HG03139 (cell line): ENCODE results near the gene ADGRD1.

ENCODE experiments used
- ATAC-seq: cut with Tn5 transposase; IDR thresholded peaks from one replicate; pipeline ENCODE4 v1.9.1; 2021; ENCODE audit not compliant: unreplicated experiment

The ADGRD1 gene

DNA sequence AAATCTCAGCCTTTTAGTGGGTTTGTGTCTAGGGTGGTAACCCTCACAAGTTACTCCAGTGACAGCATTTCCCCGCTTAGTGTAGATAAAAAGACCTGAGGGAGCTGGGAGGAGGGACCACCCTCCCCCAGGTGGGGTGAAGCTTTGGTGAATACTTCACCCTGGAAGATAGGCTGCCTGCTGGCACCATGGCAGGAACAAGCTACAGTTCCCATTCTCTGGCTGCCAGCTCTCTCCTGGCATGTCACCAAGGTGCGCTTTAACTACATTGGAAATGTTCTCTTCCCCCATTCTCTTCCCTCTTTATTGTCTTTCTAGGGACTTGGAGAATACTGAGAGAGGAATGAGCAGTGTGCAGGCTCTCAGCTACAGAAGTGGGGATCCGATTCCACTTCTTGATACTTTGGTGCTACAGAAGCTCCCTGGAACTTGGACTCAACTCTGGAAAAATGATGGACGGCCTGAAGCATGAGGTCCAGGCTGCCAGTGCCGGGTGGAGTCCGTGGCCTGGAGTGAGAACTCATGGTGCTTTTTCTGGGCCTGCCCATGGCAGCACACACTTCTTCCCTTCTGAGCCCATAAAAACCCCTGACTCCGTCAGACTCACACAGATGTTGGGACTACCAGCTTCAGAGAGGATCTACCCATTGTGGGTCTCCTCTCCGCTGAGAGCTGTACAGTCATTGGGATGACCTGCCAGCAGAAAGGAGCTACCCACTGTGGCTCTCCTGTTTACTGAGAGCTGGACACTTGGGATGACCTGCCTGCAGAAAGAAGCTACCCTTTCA lies 198.0 kb downstream of the ADGRD1 start:
- no peak for ATAC-seq

DNA sequence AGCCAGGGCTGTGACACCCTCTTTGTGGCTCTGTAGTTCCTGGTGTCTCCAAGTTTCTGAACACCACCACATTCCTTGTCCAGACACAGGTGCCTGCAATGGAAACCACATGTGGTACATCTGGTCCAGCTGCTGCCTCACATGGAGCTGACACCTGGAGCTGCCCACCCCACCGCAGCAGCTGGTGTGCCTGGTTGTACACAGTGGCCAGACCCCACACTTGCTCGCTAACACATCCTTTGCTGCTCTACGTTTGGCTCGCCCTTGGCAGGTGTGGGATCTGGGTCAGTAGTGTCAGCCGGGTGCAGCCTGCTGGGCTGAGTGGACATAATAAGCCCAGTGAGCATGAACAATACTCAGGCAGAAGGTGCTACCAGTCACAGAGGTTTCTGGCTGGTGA lies 198.9 kb downstream of the ADGRD1 start:
- no peak for ATAC-seq

DNA sequence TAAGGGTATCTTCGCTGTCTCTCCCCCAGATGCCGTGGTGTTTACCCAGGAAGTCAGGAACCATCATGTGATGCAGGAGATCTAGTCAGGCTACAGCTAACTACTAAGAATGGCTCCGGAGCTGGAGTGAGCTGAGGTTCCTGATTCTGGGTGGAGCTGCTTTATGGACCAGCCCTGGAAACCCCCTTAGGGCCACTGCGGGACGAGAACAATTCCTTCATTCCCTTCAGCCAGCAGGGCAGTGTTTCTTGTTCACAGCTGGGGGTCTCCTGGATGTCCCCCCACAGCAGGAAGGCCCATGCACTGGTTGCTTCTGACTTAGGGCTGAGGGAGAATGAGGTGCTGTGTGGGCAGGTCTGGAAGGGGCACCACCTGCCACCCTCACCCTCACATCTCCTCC lies 199.3 kb downstream of the ADGRD1 start:
- ATAC-seq: no peak

DNA sequence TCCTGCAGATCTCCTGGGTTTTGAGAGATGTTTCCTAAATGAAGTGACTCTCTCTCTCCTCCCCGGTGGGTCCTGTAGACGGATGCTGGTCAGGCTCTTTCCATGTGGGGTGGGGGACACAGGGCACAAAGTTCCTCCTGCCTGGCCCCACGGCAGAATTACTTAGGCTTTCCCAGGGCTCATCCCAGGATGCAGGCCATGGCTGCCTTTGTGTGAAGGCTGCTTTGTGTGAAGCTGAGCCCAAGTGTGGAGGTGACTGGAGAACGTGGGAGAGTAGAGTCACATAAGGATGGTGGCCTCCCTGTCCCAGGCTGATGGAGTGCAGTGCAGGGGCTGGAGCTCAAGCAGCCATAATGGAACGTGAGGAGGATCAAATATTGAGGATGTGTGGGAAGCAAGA lies 200.2 kb downstream of the ADGRD1 start:
- ATAC-seq: no peak

DNA sequence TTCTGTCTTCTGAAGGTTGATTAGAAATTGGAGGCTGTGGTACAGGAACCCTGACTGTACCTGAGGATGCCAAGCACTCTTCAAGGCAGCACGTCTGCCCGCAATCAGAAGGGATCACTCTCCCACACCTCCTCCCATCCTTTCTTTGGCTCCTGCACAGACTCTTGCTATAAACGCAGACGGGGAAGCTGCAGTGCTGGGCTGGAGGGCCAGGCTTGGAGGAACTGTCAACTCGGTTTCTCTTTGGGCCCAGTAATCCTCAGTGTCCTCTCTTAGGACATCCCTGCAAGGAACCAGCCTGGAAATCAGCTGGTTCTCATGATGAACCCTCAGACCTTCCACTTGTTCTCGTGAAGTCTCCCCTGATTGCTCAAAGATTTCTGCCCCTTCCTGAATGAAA lies 201.4 kb downstream of the ADGRD1 start:
- no peak for ATAC-seq

DNA sequence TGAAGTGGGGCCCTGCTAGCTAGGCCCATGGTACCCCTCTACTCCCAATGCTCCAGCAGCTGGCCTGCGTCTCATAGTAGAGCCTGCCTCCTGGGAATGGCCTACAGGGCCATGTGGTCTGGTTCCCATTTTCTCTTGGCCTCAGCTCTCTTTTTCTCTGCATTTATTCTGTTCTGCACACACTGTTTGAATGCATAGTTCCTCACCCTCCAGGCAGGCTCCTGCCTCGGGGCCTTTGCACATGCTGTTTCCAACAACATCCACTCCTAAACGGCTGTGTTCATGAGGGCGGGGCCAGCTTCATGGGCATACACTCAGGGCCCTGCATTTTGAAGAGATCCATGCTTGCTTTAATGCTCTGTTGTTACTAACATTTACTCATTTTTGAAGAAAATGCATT lies 204.0 kb downstream of the ADGRD1 start:
- ATAC-seq: no peak

DNA sequence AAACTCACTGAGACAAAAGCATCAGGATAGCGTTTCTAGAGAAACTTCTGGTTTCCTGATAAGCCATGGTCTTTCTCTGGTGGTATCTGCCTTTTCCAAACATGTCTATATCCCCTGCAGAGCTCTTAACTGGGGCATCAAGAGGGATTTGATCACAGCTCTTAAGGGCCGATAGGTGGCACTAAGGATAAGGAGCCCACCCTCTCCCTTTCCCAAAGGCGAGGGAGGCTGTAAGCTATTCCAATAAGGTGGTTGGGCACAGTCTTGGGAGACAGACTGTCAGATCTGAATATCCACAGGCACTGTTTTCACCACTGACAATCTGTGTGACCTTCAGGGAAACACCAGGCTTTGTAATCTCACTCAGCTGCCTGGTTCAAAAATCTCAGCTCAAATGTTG lies 206.0 kb downstream of the ADGRD1 start:
- no peak for ATAC-seq

DNA sequence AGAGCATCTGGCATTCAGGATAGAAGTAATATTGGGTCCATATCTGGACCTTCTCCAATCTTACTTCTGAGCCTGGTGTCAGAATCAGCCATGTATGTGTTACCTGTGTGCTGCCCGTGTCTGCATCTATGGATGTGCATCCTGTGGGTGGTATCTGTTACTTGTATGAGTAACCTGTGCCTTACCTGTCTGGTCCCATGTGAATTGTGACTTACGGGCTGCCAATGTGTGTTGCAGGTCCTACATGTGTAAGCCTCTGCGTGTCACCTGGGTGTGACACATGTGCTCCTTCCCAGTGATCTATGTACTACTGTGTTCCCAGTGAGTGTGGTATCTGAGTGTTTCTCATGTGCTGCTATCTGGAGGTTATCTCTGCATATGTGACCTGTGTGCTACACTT lies 208.4 kb downstream of the ADGRD1 start:
- no peak for ATAC-seq

DNA sequence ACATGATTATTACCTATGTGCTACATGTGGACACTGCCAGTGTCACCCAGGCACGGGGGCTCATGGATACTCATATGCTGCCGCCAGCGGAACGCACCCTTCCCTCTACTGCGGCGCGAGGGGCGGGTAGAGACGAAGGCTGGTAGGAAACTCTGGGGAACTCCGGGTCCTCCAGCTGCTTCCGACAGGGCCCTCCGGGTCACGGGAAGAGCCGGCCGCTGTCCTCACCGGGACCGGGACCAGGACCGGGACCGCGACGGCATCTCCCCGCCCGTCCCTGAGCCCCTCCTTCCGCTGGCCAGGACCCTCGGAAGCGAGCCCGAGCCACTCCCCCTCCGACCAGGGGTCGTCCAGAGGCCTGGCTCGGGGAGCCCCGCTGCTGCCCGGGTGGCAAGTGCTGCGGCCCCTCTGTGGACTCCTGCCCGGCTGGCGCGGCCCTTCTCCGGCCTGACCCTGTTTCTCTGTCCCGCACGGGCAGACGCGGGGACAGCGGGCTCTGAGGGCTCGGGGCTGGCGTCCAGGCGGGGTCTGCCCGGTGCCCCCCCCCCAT lies 209.6 kb downstream of the ADGRD1 start:
- no peak for ATAC-seq

DNA sequence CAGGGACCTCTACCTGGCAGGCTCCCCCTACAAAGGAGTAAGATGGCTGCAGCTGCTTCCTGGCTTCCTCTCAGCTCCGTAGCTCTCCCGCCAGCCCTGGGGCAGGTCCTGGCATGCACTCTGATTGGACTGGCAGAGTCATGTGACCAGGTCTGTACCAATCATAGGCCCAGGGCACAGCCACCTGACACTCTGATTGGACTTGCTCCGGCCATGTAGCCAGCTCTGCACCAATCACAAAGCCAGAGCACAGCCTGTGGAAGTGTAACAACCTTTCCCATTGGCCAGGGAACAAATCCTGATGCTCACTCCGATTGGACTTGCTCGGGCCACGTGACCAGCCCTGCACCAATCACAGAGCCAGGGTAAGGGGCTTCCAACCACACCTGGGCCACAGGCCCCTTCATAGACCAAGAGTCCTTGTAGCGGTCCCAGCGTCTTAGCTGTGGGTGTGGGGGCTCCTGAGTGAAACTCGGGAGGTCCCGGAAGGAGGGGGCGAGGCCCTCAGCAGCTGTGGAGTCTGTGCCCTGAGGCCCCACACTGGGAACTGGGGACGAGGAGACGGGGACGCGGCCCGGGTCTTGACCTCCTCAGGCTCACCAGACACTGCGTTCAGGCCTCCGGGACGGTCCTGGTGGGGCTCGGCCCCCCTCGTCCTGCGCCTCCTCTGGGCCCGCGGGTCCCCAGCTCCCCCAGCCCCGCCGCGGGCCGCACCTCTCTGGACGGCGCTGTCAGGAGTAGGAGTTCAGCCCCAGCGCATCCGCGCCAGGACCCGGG lies 210.6 kb downstream of the ADGRD1 start:
- no peak for ATAC-seq

DNA sequence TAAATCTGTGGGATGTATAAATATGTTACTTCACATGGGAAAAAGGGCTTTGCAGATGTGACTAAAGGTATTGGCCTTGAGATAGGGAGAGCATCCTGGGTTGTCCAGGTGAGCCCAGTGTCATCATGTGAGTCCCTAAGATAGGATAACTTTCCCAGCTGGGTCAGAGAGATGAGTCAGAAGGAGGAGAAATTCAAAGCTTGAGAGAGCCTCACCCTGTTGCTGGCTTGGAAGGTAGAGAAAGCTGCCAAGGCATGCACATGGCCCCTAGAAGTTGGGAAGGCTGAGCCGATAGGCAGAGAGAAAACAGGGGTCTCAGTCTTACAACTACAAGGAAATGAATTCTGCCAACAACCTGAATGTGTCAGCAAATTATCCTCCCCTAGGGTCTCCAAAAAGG lies 213.0 kb downstream of the ADGRD1 start:
- no peak for ATAC-seq

DNA sequence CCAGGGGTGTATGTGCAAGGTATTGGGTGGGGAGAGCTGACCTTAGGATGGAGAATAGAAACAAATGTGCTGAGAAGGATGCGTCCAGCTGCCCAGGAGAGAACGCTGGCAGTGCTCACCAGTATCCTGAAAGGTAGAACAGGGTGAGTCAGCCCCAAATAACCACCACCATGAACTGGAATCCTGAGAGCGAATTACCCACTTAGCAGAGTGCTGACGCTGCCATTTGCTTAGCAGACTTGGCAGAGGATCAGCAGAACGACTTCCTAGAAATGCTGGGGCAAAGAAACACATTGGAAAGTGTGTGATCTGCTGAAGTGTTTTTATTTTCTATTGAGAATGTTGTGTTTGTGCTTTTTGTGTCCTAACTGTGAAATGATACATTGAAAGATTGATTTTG lies 213.6 kb downstream of the ADGRD1 start:
- ATAC-seq: no peak

DNA sequence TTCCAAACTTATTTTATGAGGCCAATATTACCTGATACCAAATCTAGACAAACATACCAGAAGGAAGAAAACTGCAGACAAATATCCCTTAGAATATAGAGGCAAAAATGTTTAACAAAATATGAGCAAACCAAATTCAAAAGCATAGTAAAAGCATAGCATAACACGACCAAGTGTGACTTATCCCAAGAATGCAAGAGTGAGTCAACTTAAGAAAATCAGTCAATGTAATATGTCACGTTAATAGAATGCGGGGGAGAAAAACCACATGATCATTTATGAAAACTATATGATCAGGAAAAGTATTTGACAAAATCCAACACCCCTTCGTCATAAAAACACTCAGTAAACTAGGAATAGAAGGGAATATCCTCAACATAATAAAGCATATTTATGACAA lies 217.3 kb downstream of the ADGRD1 start:
- ATAC-seq: no peak

DNA sequence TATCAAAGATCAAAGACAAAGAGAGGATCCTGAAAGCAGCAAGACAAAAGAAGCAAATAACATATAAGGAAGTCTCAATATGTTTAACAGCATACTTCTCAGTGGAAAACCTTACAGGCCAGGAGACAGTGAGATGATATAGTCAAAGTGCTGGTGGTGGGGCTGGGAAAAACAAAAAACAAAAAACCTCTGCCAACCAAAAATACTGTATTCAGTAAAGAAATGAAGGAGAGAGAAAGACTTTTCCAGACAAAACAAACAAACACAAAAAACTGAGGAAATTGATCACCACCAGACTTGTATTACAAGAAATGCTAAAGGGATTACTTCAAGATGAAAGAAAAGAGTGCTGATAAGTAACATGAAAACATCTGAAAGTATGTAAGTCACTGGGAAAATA lies 221.2 kb downstream of the ADGRD1 start:
- no peak for ATAC-seq

DNA sequence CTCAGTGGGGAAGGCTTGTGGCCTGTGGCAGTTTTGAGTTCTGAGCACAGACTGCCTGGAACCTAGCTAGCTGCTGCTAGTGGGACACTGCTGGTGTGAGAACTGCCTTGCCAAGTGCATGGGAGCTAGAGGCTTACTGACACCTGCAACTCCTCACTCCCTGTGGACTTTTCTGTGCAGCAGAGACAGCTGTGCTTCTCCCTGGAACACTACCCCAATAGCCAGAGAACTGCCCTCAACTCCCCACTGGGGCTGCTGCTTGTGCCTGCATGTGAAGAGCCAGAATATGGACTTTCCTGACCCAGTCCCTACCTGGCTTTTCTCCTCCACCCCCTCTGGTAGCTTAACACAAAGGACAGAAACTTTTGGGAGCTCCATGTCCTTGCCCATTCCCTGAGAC lies 222.6 kb downstream of the ADGRD1 start:
- ATAC-seq: no peak

DNA sequence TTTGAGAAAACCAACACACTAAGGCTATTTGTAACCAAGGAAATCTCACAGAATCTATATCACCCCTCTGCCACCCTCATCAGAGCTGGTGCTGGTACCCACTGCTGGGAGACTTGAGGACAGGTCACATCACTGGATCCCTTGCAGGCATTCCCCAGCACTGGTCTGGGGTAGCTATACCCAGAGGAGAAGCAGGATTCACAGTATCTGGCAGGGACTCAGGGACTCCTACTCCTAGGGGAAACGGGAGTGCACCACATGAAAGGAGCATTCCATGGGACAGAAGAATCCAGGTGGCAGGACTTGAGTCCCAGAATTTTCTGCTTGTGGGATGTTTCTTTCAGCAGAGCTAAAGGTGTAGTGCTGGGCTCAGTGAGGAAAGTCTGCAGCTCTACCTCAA lies 223.2 kb downstream of the ADGRD1 start:
- ATAC-seq: no peak

DNA sequence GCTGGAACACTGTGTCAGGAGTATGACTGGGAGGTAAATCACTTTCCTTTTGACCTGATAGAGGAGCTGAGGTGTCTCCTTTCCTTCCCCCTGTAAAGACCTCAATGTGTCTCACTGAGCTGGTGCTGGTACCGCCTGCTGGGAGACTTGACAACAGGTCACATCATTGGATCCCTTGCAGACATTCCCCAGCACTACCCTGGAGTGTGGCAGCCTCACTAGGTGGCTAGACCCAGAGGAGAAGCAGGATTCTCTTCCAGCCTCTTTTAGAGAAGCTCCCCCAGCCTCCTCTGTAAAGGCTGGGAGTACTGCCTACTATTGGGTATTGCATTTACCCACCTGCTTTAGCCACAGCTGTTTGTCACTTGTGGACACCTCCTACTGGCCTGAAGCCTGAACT lies 223.9 kb downstream of the ADGRD1 start:
- ATAC-seq: no peak

DNA sequence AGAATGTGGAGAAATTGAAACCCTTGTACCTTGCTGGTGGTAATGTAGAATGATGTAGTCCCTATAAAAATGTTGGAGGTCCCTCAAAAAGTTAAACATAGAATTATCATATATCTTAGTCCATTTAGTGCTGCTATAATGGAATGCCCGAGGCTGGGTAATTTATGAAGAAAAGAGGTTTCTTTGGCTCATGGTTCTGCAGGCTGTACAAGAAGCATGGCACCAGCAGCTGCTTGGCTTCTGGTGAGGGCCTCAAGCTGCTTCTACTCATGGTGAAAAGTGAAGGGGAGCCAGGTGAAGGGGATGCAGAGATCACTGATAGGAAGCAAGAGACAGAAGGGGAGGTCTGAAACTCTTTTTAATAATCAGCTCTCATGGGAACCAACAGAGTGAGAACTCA lies 233.9 kb downstream of the ADGRD1 start:
- no peak for ATAC-seq

DNA sequence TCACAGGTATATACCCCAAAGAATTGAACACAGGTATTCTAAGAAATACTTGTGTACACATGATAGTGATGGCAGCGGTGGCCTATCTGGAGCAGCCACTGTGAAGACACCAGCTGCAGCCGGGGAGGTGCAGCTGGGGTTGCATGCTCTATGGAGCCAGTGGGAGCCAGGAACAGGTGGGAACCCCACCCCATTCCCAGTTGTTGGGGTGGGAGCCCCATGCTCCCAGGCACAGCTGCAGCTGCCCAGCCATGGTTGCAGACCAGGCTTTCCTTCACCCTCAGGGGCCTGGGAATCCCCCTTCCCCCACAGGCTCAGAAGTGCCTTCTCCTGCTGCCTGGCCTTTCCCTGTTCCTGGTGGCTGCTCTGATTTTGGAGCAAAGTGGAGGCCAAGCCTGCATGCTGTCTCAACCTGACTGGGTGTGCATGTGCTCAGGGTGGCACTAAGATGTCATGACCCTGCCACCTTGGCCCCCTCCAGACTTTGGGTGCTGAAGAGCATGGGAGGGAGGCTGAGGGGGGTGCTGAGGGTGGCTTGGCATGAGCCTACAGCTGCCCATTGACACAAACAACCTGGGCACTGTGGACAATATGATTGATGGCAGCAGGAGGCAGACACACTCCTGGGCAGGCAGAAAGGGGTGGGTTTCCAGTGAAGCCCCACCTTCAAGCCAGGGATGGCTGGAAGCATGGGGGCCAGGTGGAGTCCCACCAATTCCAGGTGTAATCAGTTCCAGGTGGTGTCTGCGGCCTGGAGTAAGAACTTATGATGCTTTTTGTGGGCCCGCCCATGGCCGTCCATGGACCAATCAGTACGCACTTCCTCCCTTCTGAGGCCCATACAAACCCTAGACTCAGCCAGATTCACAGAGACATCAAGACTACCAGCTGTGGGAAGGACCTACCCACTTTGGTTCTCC lies 234.7 kb downstream of the ADGRD1 start:
- no peak for ATAC-seq

DNA sequence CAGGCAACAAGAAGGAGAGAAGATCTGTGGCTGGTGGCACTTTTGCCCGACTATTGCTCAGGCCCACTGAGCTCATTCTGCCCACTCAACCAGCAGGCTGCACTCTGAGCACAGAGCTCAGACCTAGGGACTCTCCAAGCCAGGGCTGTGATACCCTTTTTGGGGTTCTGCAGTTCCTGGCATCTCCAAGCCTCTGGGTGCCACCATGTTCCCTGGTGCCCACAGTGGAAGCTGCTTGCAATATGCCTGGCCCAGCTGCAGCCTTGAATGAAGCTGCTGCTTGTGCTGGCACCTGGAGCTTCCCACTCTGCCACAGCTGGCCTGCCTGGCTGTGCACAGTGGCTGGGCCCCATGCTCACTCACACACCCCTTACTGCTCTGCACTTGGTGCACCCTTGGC lies 236.1 kb downstream of the ADGRD1 start:
- ATAC-seq: no peak

DNA sequence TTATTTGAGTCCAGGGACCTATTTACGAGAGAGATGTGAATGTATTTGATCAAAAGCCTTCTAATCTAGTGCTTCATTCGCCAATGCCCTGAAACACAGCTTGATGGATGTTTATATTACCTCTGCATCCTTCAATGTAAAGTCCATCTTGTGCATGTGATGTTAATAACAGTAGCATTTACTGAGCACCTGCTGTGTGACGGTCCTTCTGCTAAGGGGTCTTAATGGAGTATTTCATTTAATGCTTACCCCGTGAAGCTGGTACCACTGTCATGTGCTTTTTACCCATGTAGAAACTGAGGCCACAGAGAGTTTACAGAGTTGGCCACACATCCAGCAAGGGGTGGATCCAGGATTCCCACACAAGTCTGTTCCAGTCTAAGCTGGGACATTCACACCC lies 237.3 kb downstream of the ADGRD1 start:
- no peak for ATAC-seq
